22Rv1 (cell line): ENCODE results near the gene DZIP1L.

Experiments used
- ZFX ChIP-seq: fragments of 450-650 bp; IDR thresholded peaks from 2 replicates; pipeline ENCODE4 v1.6.1; 2017; ENCODE audit warnings: antibody characterized with exemption, borderline replicate concordance
- TF ChIP-seq, protein P1 (sequence below): fragments of 450-650 bp; IDR thresholded peaks from 2 replicates; pipeline ENCODE4 v1.5.1; 2017; ENCODE audit warnings: mild to moderate bottlenecking

GRCh38 chr3:138078096-138078495 is 37.3 kb downstream of the DZIP1L start:
- TF ChIP-seq, protein P1, sequence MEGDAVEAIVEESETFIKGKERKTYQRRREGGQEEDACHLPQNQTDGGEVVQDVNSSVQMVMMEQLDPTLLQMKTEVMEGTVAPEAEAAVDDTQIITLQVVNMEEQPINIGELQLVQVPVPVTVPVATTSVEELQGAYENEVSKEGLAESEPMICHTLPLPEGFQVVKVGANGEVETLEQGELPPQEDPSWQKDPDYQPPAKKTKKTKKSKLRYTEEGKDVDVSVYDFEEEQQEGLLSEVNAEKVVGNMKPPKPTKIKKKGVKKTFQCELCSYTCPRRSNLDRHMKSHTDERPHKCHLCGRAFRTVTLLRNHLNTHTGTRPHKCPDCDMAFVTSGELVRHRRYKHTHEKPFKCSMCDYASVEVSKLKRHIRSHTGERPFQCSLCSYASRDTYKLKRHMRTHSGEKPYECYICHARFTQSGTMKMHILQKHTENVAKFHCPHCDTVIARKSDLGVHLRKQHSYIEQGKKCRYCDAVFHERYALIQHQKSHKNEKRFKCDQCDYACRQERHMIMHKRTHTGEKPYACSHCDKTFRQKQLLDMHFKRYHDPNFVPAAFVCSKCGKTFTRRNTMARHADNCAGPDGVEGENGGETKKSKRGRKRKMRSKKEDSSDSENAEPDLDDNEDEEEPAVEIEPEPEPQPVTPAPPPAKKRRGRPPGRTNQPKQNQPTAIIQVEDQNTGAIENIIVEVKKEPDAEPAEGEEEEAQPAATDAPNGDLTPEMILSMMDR, result no peak
- no peak for TF ChIP-seq ZFX
